ENCODE measurements around the gene HAGHL.
A peak's percentile ranks its signal among the peaks of the same experiment; 100 is the strongest.
"Not testable (repeated sequence)": the region's sequence is repeated elsewhere in the genome, so short reads cannot be mapped to it uniquely, and the experiment has no call there.

Gene HAGHL

GRCh38 chr16:687499-687898, 39.4 kb upstream of the HAGHL start:
- DNase-seq (ENCODE audit: low read depth in 1 of 2, low spot score in 1 of 2) = no peak

- DNase-seq (ENCODE audit: low read depth in 1 of 2, low spot score in 1 of 2) = no peak
Measured at GRCh38 chr16:689175-689897, 37.6 kb upstream of the HAGHL start.

GRCh38 chr16:691242-691641, 35.7 kb upstream of the HAGHL start:
- not testable (repeated sequence) for DNase-seq (ENCODE audit: low read depth in 1 of 2, low spot score in 1 of 2)

- no peak for DNase-seq (ENCODE audit: low read depth in 1 of 2, low spot score in 1 of 2)
Measured at GRCh38 chr16:692356-693108, 34.4 kb upstream of the HAGHL start.

GRCh38 chr16:693364-693763, 33.5 kb upstream of the HAGHL start:
- DNase-seq (ENCODE audit: low read depth in 1 of 2, low spot score in 1 of 2) = no peak

GRCh38 chr16:693766-694165, 33.1 kb upstream of the HAGHL start:
- no peak for DNase-seq (ENCODE audit: low read depth in 1 of 2, low spot score in 1 of 2)

- DNase-seq (ENCODE audit: low read depth in 1 of 2, low spot score in 1 of 2) = no peak
Measured at GRCh38 chr16:694187-694862, 32.6 kb upstream of the HAGHL start.

- DNase-seq (ENCODE audit: low read depth in 1 of 2, low spot score in 1 of 2) = no peak
Measured at GRCh38 chr16:694863-695354, 32.0 kb upstream of the HAGHL start.

GRCh38 chr16:695355-696089, 31.4 kb upstream of the HAGHL start:
- DNase-seq (ENCODE audit: low read depth in 1 of 2, low spot score in 1 of 2) = peak; percentile 45 to 66

- no peak for DNase-seq (ENCODE audit: low read depth in 1 of 2, low spot score in 1 of 2)
Measured at GRCh38 chr16:698911-699671, 27.8 kb upstream of the HAGHL start.

- no peak for DNase-seq (ENCODE audit: low read depth in 1 of 2, low spot score in 1 of 2)
Measured at GRCh38 chr16:700684-701584, 26.0 kb upstream of the HAGHL start.

- DNase-seq (ENCODE audit: low read depth in 1 of 2, low spot score in 1 of 2) = no peak
Measured at GRCh38 chr16:702341-702740, 24.6 kb upstream of the HAGHL start.

- no peak for DNase-seq (ENCODE audit: low read depth in 1 of 2, low spot score in 1 of 2)
Measured at GRCh38 chr16:703406-703805, 23.5 kb upstream of the HAGHL start.

- DNase-seq (ENCODE audit: low read depth in 1 of 2, low spot score in 1 of 2) = no peak
Measured at GRCh38 chr16:704047-704446, 22.9 kb upstream of the HAGHL start.

GRCh38 chr16:704552-705380, 22.1 kb upstream of the HAGHL start:
- DNase-seq (ENCODE audit: low read depth in 1 of 2, low spot score in 1 of 2) = no peak

GRCh38 chr16:705431-706188, 21.3 kb upstream of the HAGHL start, which contains the start of gene FBXL16:
FBXL16 (minus strand) TSS chr16:705801; CDS start chr16:697405, 8,396 bp downstream.
- no peak for DNase-seq (ENCODE audit: low read depth in 1 of 2, low spot score in 1 of 2)

GRCh38 chr16:706189-707061, 20.5 kb upstream of the HAGHL start:
- no peak for DNase-seq (ENCODE audit: low read depth in 1 of 2, low spot score in 1 of 2)

All from activated T-helper 1 cell treated with anti-CD3 and anti-CD28 coated beads, Interleukin-2, amount 50 U/mL, for 16 hours (primary cell).